IPS DF 19.7 (cell line): ENCODE measurements around the gene GKN2.
"Not testable (repeated sequence)": the region's sequence is repeated elsewhere in the genome, so short reads cannot be mapped to it uniquely, and the experiment has no call there.

ENCODE experiments used
- DNase-seq: peaks from one replicate; pipeline ENCODE4 v3.0.0-alpha.2; 2013; ENCODE audit warnings: low read depth, low spot score

The GKN2 gene

DNA sequence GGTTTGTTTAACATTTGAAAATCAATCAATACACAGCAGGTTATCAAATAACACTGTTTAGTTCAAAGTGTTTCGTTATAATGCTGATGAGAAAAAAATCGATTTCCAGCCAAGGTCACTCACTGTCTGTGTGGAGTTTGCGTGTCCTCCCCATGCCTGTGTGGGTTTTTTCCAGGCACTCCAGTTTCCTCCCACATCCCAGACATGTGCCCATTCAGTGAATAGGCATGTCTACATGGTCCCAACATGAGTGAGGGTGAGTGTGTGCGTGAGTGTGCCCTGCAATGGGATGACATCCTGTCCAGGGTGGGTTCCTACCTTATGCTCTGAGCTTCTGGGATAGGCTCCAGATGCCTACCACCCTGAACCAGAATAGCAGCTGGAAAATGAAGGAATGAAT, 8.7 kb upstream of the GKN2 start:
- no peak for DNase-seq

DNA sequence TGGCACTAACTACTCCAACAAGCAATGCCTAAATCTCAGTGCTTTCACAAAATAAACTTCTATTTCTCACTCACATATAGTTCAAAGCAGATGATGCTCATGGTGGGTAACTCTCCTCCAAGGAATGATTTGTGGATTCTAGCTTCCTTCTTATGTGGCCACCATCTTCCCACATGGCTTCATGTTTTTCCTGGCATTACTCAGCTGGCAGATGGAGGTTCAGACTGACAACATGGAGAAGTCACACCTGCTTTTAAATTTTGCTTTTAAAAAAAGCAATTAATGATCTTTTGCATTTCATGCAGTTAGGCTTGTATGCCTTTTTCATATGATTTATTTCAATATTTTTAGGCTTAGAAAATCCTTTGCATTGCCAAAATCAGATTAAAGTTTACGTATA, 6.3 kb upstream of the GKN2 start:
- DNase-seq: no peak

DNA sequence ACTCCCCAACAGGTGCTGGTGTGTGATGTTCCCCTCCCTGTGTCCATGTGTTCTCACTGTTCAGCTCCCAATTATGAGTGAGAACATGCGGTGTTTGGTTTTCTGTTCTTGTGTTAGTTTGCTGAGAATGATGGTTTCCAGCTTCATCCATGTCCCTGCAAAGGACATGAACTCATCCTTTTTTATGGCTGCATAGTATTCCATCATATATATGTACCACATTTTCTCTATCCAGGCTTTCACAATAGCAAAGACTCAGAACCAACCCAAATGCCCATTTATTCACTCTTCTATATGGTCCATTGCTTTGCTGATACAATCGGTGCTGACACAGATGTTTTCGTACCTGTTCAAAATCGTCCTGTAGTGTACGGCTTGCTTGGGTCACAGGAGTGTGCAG, 2.7 kb upstream of the GKN2 start:
- DNase-seq: not testable (repeated sequence)

DNA sequence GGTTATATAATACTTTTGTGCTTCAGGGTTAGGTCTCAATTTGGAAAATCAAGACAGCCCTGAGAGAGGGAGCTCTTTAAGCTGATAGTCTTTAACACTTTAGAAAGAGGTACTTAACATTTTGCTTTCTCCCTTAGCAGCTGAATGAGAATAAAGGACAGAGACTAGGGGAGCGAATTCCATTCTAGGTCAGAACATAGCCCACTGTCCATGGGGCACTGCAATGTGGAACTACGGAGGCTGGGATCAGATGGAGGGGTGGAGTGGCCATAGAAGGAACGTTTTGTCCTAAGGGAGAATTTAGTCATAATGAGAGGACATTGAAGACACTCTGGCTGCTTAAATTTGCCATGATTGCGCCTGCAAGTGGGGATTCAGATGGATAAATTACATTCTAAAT, 794 bp downstream of the GKN2 start:
- no peak for DNase-seq

DNA sequence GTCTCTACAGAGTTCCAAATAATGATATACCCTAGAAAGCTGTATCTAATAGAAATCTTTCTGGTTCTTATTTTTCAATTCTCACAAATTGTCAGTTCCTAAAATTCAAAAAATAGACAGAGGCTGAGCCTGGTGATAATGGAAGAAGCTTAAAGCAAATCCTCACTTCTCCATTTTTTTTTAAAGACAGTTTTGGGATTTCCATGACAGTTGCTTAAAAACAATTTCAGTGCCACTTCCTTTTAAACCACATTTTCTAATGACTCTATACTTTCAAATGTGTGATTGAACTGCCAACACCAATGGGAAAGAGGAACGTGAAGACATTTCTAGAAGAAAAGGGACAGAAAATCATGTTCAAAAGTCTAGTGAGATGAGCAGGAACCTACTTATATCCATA, 4.0 kb downstream of the GKN2 start:
- no peak for DNase-seq

DNA sequence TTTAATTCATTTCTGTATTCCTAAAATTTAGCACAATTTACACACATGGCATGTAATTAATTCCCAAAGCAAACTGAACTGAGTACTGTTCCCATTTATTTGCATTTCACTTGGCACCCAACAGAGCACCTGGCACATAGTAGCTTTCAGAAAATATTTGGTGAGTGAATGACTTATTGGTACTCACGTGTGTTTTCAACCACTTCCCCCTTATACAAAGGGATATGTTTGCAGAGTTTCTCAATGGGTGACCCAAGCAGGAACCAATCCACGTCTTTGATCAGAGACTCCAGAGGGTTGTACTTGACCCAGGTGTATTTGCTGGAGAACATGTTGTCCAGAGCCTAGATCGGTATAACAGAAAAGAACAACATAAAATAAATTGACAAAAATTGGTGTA, 6.6 kb downstream of the GKN2 start:
- no peak for DNase-seq

DNA sequence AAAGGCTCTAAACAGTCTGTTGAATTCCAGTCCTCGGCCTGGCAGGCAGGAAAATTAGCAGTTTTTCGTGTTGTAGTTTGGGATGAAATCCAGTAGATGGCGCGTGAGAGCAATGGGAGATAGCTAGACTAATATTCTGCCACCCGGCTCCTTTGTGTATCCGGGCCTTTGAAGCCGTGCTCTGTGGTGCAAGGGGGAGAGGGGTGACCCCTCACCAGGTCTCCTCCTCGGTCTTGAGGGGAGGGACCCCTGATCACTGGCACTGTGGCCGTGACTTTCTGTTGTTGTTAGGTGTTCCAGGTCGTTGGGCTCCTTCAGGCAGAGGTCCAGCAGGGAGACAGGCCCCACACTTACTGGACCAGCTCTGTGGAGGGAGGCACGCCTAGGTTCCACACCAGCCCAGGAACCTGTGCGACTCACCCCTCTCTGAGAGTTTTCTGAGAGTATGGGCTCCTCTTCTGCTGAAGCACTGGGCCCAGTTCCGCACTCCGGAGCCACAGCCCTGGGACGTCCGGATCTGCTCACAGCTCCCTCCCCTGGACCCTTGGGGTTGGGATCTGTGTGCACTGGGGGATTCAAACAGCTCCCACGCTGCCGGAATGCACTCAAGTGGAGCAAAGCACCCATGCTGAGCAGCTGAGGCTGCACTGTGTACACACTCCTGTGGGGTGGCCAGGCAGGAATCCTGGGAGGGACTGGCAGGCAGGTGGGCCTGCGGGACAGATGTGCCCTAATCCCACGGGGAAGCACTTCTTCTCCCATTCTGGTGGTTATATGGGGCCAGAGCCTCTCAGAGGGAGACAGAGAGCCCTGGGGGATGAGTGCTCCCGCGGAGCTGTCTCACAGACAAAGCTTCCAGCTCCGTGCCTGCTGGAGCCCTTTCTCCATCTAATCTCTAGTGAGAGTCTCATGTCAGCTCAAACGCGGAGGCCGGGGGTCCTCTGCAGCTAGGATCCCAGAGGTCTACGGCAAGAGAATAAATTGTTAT, 8.8 kb downstream of the GKN2 start:
- DNase-seq: peak; percentile 47

DNA sequence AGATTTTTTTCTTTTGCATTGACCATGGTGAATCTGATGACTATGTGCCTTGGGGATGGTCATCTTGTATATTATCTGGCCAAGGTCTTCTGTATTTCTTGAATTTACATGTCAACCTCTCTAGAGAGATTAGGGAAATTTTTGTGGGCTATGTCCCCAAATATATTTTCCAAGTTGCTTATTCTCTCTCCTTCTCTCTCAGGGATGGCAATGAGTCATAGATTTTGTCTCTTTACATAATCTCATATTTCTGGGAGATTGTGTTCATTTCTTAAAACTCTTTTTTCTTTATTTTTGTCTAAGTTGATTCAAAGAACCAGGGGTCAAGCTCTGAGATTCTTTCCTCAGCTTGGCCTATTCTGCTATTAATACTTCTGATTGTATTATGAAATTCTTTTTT, 9.9 kb downstream of the GKN2 start:
- no peak for DNase-seq

DNA sequence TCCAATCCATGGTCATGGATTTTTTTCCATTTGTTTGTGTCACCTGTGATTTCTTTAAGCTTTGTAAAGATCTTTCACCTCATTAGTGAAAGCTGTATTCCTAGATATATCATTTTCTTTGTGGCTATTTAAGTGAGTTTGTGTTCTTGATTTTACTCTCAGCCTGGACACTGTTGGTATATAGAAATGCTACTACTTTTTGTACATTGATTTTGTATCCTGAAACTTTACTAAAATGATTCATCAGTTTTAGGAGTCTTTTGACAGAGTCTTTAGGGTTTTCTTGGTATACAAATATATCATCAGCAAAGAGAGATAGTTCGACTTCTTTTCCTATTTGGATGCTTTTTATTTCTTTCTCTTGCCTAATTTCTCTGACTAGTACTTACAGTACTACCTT, 12.3 kb downstream of the GKN2 start:
- DNase-seq: no peak

DNA sequence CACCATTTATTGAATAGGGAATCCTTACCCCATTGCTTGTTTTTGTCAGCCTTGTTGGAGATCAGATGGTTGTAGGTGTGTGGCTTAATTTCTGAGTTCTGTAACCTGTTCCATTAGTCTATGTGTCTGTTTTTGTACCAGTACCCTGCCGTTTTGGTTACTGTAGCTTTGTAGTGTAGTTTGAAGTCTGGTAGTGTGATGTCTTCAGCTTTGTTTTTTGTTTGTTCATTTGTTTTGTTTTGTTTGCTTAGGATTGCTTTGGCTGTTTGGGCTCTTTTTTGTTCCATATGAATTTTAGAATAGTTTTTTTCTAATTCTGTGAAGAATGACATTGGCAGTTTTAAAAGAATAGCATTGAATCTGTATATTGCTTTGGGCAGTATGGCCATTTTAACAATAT, 12.7 kb downstream of the GKN2 start:
- no peak for DNase-seq

DNA sequence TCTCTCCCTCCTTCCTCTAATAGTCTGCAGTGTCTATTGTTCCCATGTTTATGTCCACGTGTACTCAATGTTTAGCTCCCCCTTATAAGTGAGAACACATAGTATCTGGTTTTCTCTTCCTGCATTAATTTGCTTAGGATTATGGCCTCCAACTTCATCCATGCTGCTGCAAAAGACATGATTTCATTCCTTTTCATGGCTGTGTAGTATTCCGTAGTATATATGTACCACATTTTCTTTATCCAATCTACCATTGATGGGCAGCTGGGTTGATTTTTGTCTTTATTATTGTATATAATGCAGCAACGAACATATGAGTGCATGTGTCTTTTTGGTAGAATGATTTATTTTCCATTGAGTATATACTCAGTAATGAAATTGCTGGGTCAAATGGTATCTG, 13.8 kb downstream of the GKN2 start:
- no peak for DNase-seq

DNA sequence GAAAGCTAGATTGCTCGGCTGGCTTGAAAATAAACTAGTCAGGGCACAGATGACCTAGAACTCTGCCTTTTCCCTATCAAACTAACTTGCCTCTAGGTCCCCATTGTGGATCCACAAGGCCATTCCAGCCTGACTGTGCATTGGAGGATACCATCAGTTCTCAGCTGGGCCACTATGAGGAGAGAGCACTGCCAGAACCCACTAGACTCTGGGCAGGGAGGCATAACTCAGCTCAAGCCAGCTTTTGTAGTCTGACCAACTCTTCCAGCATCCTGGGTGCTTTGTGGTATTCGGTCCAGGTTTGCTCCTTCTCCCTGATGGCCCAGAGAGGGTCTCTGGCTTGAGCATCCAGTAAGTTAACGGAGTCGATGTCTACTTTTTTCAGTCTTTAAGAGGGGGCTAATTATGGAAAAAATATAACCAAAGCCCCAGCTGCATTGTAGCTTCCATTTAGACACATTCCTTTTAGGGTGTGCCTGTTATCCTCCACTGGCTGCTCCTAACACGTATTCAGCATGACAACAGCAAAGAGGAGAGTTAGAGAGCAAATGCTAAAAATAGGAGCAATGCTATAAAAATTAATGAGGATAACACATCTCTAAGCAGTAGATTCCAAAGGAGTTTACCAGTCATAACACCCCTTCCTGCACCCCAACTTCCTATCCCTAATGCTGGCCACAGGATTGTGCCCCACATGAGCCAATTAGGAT, 15.2 kb downstream of the GKN2 start:
- no peak for DNase-seq

DNA sequence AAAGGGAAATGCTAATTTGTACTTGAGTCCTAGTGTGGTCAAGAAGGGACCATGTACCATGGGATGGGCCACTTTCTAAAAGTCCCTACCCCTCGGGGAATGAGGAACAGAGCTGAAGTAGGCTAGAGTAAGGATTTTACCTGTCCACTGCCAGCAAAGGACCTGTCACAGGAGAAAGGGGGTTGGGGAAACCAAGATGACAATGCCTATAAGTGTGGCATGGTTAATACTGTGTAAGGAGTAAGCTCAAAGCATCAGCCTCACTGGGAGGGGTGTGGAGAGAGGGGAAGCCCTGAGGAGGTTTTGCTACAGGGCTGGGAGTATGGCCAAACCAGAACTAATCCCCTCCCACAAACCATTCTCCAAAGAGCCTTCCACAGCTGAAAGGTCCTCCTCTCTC, 15.8 kb downstream of the GKN2 start:
- DNase-seq: no peak

DNA sequence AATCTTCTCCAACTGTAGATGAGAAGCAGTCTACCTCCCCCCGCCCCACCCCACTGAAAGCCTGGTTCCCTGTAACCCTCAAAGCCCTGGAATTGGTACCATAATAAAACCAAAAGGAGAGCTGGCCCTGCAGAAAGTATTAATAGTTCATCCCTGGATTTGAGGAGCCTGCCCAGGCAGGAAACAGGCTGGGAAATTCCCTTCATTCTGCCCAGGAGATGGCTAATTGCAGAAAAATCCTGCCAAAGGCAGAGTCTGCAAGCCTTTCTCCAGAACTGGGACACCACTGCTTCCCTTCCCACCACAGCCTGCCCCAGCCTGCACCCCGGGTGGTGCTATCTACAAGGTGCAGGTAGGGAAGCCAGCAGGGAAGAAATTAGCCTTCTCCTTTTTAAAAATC, 16.3 kb downstream of the GKN2 start:
- DNase-seq: no peak

DNA sequence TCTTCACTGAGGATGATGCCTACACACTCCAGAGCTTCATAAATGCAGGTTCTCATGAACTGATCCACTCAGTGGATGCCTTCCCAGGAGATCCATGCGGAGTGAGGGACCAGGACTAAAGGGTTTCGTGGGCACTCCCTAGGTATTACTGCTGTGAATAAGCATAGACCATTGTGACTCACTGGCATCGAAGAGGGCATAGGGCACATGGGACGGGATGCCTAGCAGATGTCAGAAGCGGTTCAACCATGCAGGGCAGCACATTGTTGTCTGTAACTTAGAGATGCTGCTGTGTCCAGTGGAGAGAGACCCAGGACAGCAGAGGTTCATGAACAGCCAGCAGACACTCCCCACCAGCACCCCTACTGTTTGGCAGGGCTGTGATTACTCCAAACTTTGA, 17.2 kb downstream of the GKN2 start:
- DNase-seq: no peak

DNA sequence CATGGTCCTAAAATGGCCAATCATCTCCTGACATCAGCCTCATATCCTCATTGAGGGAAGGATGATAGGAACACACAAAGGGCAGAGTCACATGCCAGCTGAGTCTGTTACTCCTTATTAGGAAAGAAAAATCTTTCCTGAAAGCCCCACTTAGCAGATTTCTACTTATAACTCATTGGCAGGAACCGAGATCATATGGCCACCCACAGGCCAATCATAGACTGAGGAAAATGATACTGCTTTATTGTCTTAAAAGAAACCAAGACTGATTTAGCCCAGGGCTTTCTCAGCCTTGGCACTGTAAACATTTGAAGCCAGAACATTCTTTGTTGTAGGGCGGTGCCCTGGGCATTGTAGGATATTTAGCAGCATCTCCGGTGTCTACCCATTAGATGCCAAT, 18.7 kb downstream of the GKN2 start:
- DNase-seq: no peak

DNA sequence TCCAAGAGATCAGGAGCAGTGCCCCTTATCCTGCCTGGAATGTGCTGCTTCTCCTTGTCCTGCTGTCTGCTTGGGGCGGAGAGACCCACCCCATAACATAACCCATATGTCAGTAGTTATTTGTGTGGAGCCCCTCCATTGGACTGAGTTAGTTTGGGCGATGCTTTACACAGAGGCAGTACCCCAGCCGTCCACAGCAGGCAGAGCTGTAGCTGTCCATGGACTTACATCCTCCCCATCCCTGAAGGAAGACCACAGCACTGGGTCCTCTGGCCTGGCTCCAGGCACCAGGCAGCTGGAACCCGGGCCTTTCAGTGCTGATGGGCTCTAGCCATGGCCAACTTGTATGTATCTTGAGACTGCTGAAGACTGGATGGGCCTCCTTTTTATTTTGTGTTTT, 20.3 kb downstream of the GKN2 start:
- DNase-seq: no peak

DNA sequence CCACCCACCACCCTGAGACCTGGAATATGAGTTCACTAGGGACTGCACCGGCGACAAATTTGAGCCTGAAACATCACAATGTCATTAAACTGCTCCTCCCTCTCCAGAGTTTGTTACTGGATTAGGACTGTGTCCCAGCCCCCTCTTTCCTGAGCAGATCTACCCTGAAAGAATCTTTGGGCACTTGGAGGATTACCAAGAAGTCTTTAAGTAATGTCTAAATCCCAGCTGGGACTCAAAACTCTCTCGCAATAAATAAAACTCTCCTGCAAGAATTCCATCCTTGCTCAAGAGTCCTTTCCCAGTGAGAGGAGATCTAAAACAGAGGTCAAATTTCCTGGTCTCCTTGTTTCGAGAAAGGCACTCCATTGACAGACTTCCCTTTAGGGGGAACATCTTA, 20.9 kb downstream of the GKN2 start:
- DNase-seq: no peak

DNA sequence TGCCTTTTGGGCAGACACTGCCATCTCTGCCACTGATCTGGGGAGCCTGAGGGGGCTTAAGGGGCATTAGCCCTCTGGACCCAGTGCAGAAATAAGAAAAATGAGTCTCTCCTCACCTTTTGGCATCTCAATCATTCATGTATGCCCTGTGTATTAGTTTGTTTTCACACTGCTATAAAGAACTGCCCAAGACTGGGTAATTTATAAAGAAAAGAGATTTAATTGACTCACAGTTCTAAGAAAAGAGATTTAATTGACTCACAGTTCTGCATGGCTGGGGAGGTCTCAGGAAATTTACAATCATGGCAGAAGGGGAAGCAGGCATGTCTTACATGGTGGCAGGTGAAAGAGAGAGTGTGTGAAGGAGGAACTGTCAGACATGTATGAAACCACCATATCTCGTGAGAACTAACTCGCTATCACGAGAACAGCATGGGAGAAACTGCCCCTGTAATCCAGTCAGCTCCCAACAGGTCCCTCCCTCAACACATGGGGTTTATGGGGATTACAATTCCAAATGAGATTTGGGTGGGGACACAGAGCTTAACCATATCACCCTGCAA, 21.5 kb downstream of the GKN2 start:
- DNase-seq: no peak

DNA sequence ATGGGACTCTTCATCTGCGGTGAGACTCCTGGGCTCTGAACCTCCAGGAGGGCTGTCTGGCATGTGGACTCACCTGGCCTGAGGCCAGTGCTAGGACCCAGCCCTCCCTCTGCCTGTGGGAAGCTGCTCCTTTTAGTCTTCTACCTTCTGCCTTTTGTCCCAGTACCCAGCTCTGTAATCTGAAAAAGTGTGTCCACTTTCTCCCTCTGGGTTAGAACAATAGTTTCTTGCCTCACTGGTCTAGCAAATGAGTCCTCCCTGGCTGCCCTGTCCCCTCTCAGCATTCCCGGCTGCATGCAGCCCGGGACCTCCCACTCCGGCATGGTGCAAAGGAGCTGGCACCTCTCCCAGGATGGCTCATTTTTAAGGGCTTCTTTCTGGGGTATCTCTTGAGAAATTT, 25.9 kb downstream of the GKN2 start:
- DNase-seq: no peak

DNA sequence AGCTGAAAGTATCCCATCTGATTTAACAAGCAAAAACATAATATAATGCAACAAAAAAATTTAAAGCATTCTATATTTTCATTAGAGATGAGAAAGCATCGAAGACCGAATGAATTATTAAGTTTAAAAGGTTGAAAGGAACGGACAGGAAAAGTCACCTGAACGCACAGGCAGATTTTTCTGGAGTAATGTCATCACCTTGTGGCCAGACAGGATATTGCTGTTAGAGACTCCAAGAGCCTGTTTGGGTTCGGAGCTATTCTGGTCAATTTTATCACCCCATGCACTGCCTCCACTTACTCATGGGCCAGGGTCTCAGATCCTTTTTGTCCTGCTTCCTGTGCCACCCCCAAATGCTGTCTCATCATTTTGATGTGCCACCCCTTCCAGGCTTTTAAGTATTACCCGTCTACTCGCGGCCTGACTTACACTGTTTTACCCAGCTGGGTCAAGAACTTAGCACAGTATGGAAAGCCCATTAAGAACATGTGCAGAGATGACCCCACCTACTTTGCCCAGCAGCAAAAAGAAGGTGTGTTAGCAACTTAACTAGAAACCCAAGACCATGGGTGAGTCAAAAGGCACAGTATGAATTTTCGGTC, 27.3 kb downstream of the GKN2 start:
- no peak for DNase-seq

DNA sequence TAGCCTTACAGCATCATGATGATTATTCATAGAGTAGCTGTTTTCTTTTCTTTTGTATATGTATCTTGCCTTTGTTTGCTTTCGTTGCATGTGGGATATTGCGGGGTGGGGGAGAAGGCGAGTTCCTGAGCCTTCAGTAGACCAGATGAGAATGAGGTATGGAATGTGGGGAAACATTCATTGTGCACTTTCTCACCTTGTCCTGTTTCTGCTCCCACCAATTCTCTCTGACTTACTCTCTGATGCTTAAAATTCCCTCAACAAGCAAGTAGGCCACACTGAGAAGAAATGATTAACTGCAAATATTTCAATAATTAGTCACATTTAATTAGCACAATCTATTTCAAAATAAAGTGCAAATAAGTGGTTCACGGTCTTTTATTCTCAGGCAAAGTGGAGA, 31.0 kb downstream of the GKN2 start:
- DNase-seq: no peak
